Eye (tissue), 1 donor: ENCODE measurements around the gene KASH5.

ENCODE experiments used
- DNase-seq: peaks from one replicate; pipeline ENCODE4 v3.0.0-alpha.2; 2015

Gene KASH5

GRCh38 chr19:49396738-49397505 lies 8.9 kb downstream of the KASH5 start:
- DNase-seq = no peak

DNA sequence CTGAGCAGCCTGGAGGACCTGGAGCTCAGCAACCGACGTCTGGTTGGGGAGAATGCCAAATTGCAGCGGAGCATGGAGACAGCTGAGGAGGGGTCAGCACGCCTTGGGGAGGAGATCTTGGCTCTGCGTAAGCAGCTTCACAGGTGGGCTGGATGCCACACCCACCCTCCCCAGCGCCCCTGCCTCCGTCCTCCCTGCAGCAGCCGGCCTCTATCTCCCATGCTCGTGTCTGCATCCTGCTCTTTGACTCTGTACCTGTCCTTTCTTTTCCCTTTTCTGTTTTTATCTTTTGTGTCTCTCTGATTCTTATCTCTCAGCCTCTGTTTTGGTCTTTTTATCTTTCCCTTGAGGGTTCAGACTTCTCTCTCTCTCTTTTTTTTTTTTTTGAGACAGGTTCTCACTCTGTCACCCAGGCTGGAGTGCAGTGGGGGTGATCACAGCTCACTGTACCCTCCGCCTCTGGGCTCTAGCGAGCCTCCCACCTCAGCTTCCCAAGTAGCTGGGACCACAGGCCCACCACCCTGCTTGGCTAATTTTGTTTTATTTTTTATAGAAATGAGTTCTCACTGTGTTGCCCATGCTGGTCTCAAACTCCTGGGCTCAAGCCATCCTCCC lies 10.1 kb downstream of the KASH5 start:
- no peak for DNase-seq

DNA sequence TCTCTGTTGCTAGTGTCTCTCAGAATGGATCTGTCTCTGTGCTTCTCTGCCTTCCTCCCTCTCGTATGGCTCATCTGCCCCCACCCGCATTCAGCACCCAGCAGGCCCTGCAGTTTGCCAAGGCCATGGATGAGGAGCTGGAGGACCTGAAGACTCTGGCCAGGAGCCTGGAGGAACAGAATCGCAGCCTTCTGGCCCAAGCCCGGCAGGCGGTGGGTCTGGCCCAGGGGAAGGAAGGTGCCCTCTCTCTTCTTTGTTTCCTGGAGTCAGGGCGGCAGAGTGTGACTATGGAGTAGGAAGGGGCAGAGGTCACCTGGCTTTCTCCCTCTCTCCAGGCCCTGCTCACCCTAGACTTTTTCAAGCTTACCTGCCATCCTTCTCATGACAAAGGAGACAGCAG lies 10.9 kb downstream of the KASH5 start:
- no peak for DNase-seq

DNA sequence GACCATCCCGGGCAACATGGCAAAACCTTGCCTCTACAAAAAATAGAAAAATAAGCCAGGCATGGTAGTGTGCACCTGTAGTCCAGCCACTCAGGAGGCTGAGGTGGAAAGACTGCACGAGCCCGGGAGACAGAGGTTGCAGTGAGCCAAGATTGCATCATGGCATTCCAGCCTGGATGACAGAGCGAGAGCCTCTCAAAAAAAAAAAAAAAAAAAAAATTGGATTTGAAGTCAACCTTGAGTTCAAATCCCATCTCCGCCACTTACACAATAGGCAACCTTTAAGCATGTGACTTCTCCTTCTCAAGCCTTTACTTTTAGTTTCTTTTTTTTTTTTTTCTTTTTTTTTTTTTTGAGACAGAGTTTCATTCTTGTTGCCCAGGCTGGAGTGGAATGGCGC lies 12.0 kb downstream of the KASH5 start:
- DNase-seq = no peak

DNA sequence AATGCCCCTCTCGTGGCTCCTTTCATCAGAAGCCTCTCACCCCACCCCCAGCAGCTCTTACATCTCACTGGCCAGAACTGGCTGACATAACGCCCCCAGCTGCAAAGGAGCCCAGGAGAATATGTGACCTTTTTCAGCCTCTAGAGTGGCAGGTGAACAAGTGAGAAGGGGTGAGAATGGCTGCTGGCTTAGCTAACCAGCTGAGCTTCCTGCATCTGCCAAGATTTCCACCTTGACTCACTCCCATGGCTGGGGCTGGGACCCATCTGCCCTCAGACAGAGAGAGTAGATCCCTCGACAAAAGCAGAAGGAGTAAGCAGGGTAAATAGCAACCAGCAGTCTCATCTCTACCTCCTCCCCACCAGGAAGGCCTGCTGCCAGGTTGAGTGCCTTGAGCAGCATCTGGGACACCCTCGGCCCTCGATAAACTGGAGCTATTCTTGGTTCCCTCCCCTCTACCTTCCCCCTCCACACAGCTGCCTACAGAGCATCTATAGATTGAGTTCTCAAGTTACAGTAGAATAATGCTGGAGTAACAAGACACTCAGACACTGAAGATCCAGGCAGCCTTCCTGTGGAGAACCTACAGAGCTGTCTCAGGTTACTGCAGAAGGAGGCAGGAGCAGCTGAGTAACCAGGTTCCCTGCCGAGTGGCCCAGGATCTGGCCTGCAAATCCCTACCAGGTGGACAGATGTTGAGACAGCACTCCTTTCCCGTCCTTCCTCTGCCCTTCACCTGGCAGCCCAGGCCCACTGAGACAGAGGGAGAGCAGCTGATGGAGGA lies 15.5 kb downstream of the KASH5 start:
- DNase-seq = peak; percentile 65

GRCh38 chr19:49407079-49407478 lies 19.0 kb downstream of the KASH5 start:
- DNase-seq = no peak

DNA sequence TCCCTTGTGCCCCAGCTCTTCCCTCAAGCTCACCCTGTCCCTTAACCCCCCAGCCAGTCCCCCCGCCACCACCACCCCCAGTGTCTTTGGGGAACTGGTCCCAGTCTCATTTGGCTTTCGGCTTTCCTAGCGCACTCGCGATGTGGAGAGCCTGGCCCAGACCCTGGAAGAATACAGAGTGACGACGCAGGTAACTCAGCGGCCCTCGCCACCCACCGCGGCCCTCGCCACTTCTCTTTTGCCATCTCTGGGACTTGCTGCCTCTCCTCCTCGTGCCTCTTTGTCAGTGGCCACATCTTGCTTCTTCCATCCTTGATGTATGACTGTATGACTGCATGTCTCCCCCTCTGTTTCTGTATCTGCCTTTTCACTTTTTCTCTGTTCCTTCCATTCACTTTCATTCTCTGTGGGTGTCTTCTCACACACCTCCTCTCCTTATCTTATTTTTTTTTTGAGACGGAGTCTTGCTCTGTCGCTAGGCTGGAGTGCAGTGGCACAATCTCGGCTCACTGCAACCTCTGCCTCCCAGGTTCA lies 19.5 kb downstream of the KASH5 start:
- DNase-seq = no peak

- no peak for DNase-seq
Observed at GRCh38 chr19:49408816-49409440, 20.9 kb downstream of the KASH5 start.

DNA sequence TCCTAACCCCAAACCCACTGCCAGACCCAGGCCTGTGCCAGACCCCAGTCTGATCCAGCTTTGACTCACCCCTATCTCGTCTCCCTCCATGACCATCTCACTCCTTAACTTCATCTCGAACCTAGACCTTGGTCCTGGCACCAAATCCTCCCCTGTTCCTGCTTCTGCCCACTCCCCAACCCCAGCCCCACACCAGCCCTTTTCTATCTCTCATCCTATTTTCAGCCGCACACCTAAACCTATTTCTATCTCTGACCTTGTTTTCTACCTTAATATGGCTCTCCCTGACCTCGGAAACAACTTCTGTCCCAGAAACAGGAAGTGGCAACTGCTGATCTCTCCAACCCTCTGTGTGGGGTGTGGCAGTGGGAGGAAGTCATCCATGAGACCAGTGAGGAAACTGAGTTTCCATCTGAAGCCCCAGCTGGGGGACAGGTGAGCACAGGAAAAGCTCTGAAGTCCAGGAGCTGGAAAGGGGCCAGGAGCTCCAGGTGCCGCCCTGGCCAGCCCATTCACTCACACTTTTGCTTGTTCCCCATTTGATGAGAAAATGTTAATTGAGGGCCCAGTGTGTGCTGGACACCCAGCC lies 21.5 kb downstream of the KASH5 start:
- no peak for DNase-seq

GRCh38 chr19:49411681-49412326 lies 23.8 kb downstream of the KASH5 start:
- no peak for DNase-seq

GRCh38 chr19:49413348-49413747 lies 25.3 kb downstream of the KASH5 start:
- DNase-seq = peak; percentile 96

DNA sequence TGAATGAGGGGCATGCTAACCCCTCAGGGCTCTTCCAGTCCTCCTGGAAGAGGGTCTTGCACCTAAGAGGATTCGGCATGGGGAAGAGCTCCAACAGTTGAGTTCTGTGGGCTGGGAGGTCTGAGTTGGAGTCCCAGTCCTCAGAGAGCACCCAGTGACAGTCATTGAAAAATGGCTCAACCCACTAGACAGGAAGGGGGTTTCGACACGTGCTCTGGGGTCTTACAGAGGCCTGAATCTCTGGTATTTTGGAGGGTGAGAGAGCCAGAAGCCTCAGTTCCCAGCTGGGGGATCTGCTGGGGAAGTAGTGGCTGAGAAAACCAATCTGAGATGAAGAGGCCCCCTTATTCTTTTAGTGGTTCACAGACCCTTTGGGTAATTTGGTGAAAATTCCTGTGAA lies 26.2 kb downstream of the KASH5 start:
- no peak for DNase-seq

GRCh38 chr19:49415102-49415809 lies 27.2 kb downstream of the KASH5 start:
- no peak for DNase-seq

DNA sequence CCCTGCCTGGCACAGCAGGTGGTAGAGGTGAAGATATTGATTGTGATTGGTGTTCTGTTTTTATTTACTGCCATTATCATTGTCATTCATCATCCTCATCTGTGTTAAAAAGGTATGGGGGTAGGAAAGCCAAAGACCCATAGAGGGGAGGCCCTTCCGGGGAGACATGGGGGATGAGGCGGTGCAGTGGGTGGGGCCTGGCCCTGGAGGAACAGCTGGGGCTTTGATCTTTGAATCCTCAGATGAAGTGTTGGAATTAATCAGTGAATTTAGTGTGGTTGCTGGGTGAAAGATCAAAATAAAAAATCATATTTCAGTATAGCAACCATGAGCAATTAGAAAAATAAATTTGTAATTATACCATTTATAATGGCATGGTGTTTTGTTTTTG lies 27.8 kb downstream of the KASH5 start:
- DNase-seq = no peak

DNA sequence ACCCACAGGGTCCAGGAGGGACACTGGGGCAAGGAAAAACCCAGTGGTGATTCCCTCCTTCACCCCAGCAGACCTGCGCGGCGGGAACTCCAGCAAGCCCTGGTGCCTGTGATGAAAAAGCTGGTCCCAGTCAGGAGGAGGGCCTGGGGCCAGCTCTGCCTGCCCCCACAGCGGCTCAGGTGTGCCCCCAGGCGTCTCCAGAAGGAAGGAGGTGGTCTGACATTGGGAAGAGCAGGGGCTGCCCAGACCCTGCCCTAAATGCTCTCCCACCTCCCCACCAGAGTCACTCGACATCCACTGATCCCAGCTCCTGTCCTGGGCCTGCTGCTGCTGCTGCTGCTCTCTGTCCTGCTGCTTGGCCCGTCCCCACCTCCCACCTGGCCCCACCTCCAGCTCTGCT lies 29.0 kb downstream of the KASH5 start:
- DNase-seq = no peak

GRCh38 chr19:49418511-49418910 lies 30.5 kb downstream of the KASH5 start:
- DNase-seq = no peak

- DNase-seq = no peak
Observed at GRCh38 chr19:49419173-49419572, 31.1 kb downstream of the KASH5 start.

GRCh38 chr19:49420227-49420626 lies 32.2 kb downstream of the KASH5 start:
- no peak for DNase-seq

DNA sequence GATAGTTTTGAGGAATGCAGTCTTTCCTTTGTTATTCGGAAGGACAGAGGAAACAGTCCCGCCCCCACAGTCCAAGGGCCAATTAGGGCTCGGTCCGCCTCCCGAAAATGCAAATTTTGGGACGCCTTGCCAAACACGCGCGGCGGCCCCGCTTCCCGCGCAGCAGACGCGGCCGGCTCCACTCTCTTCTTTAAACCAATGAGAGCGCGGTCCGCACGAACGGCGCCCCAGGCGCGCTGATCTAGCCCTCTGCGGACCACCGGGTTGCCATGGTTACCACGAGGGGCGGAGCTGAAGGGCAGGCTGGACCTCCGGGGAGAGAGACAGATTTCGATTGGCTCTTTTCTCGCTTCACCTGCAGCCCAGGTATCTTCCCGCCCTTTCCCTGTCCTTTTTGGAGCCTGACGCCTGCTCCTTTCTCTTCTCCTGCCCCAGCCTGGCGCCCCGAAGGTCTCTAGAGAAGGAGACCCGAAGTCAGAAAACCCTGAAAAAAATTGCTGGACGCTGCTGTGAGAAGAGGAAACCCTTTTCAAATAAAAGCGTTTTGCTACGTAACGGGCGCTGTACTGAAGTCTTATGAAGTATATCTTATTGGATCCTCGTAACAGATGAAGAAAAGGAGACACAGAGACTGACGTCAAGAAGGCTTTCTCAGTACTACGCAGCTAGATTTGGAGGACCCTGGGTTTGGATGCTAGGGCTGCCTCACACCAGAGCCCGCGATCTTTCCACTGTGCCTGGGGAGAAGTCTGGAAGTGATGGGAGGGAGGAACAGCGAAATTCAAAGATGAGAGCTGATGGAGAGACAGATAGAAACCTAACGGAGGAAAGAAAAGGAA lies 33.2 kb downstream of the KASH5 start:
- peak; percentile 90 for DNase-seq

- DNase-seq = no peak
Observed at GRCh38 chr19:49421878-49422202, 33.8 kb downstream of the KASH5 start.
